Liver (tissue), 3 donors: ENCODE data around the gene RBBP4.

Experiments used
- ATF3 ChIP-seq: IDR thresholded peaks from 2 replicates; pipeline ENCODE4 v1.6.1; 2016; ENCODE audit warnings: antibody characterized with exemption
- CTCF ChIP-seq: fragments of 150-350 bp; IDR thresholded peaks from 2 replicates; pipeline ENCODE4 v1.5.1; 2017; ENCODE audit warnings: improper control_type of control experiment, low read depth, low read length; ENCODE audit not compliant: missing input control
- EGR1 ChIP-seq, 2 donors: IDR thresholded peaks; 2 replicates each; pipeline ENCODE4 v1.6.1; 2016 to 2018; ENCODE audit warnings: antibody characterized with exemption in 2 of 2, low read depth in 2 of 2
- FOXA1 ChIP-seq: IDR thresholded peaks from 2 replicates; pipeline ENCODE4 v1.6.1; 2016; ENCODE audit warnings: antibody characterized with exemption
- FOXA2 ChIP-seq: IDR thresholded peaks from 2 replicates; pipeline ENCODE4 v1.6.1; 2016; ENCODE audit warnings: antibody characterized with exemption
- HNF4G ChIP-seq: IDR thresholded peaks from 2 replicates; pipeline ENCODE4 v1.6.1; 2016; ENCODE audit warnings: antibody characterized with exemption
- JUND ChIP-seq, 2 donors: IDR thresholded peaks; 2 replicates each; pipeline ENCODE4 v1.6.1; 2016; ENCODE audit warnings: antibody characterized with exemption in 2 of 2
- MAX ChIP-seq: IDR thresholded peaks from 2 replicates; pipeline ENCODE4 v1.6.1; 2016; ENCODE audit warnings: antibody characterized with exemption
- RAD21 ChIP-seq, 2 donors: IDR thresholded peaks; 2 replicates each; pipeline ENCODE4 v1.6.1; 2016; ENCODE audit warnings: antibody characterized with exemption in 2 of 2, mild to moderate bottlenecking in 2 of 2
- REST ChIP-seq: IDR thresholded peaks from 2 replicates; pipeline ENCODE4 v1.6.1; 2016; ENCODE audit warnings: antibody characterized with exemption, mild to moderate bottlenecking
- RXRA ChIP-seq, 2 donors: IDR thresholded peaks; 2 replicates each; pipeline ENCODE4 v1.6.1; 2017 to 2018; ENCODE audit warnings: antibody characterized with exemption in 2 of 2, mild to moderate bottlenecking in 1 of 2
- SP1 ChIP-seq: IDR thresholded peaks from 2 replicates; pipeline ENCODE4 v1.6.1; 2018; ENCODE audit warnings: antibody characterized with exemption, mild to moderate bottlenecking
- YY1 ChIP-seq: IDR thresholded peaks from 2 replicates; pipeline ENCODE4 v1.6.1; 2016; ENCODE audit warnings: antibody characterized with exemption, mild to moderate bottlenecking
- ZBTB33 ChIP-seq: IDR thresholded peaks from 2 replicates; pipeline ENCODE4 v1.6.1; 2016; ENCODE audit warnings: antibody characterized with exemption
- donor health status: healthy.
- donor health status: healthy.

DNA sequence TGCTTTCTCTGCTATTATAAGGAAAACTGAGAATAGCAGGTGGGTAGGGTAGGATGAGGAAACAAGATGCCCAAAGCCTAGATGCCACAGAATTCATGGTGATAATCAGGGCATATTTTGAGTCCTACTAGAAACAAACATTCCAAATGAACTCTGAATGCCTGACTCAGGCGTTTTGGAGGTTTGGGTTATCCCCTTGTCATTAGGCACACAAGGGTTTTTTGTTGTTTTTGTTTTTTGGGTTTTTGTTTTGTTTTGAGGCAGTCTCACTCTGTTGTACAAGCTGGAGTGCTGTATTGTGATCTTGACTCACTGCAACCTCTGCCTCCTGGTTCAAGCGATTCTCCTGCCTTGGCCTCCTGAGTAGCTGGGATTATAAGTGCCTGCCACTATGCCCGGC lies 32.4 kb downstream of the RBBP4 start:
- TF ChIP-seq RXRA (IDR thresholded peaks at IDR 0.05) = no peak
- no peak for TF ChIP-seq CTCF
- TF ChIP-seq YY1 = no peak
- TF ChIP-seq ATF3 = no peak
- TF ChIP-seq FOXA1 = no peak
- TF ChIP-seq SP1 = no peak
- TF ChIP-seq MAX = no peak
- no peak for TF ChIP-seq RAD21 (IDR thresholded peaks at IDR 0.05)
- no peak for TF ChIP-seq JUND (IDR thresholded peaks at IDR 0.05)
- TF ChIP-seq REST = no peak
- no peak for TF ChIP-seq FOXA2
- no peak for TF ChIP-seq ZBTB33
- no peak for TF ChIP-seq EGR1 (IDR thresholded peaks at IDR 0.05; ENCODE audit: low read depth in 2 of 2)
- no peak for TF ChIP-seq HNF4G
